GM10266 (cell line): Measurements from ENCODE around the gene MSANTD2.

Experiments
- DNase-seq: peaks from one replicate; pipeline ENCODE4 v3.0.0; 2012; ENCODE audit errors: extremely low spot score
- CTCF ChIP-seq: IDR thresholded peaks from 2 replicates; pipeline ENCODE4 v1.5.1; 2012; ENCODE audit warnings: mild to moderate bottlenecking, low read depth; ENCODE audit not compliant: control insufficient read depth, insufficient read depth; ENCODE audit errors: missing control alignments

MSANTD2 gene

GRCh38 chr11:124728134-124728533 lies 72.1 kb downstream of the MSANTD2 start:
- DNase-seq: no peak

GRCh38 chr11:124727474-124727873 lies 72.7 kb downstream of the MSANTD2 start:
- TF ChIP-seq CTCF: no peak
- no peak for DNase-seq

More at GRCh38 chr11:124728134-124728533, 72.1 kb downstream of the MSANTD2 start:
- no peak for TF ChIP-seq CTCF

- no peak for DNase-seq
- no peak for TF ChIP-seq CTCF
These were observed 74.5 kb downstream of the MSANTD2 start for GRCh38 chr11:124725719-124726105.

DNA sequence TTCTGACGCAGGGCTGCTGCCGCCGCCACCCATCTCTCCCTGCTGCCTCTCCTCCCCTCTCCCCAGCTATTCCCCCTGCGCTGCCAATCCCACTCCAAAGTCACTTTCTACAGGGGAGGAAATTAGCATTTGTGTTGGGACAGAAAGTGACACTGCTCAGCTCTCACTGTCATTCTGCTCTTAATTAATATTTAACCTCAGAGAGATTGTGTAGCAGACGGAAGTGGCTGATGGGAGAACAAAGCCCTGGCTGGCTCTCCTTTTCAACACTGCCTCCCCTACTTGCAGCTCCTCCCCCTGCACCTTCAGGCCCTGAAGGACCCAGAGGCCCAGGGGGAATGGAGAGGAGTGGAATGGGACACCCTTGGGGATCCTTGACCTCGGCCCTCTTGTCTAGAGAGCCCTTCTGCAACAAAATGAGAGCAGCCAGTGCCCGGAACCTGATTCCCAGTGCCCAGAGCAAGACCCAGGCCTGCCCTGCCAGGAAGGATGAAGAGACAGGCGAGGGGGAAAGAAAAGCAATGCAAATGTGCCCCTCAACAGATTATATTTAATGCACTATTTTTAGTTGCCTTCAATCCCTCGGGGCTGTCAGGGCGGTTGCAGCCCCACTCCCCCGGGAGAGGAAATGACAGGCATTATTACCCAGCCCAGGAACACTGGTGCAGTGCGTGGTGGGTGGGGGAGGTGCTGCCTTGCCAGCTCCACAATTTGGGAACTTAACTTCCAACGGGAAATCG lies 75.1 kb downstream of the MSANTD2 start:
- DNase-seq: no peak
- TF ChIP-seq CTCF: no peak

GRCh38 chr11:124722176-124722575 lies 78.0 kb downstream of the MSANTD2 start:
- DNase-seq: no peak
- TF ChIP-seq CTCF: no peak

DNA sequence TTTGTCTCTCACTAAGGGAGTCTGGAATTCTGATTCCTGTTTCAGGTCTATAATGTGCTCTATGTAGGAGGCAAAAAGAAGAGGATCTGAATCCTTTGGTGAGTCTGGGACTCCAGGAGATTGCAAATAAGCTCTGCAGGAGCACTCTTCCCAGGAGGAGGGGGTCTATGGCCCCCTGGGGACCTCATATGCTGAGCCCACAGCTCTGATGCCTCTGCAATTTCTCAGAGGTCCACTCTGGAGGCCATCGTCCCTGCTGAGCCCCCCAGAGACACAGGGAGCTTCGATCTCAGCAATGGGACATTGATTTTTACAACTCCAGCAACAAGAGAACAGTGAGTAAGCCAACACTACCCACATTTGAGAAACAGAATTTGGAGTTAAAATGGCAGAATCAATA lies 80.7 kb downstream of the MSANTD2 start:
- no peak for DNase-seq
- no peak for TF ChIP-seq CTCF

- no peak for DNase-seq
- no peak for TF ChIP-seq CTCF
These were observed 81.4 kb downstream of the MSANTD2 start for GRCh38 chr11:124718801-124719200.
